ENCODE data around the gene TOMM22.

Gene TOMM22

DNA sequence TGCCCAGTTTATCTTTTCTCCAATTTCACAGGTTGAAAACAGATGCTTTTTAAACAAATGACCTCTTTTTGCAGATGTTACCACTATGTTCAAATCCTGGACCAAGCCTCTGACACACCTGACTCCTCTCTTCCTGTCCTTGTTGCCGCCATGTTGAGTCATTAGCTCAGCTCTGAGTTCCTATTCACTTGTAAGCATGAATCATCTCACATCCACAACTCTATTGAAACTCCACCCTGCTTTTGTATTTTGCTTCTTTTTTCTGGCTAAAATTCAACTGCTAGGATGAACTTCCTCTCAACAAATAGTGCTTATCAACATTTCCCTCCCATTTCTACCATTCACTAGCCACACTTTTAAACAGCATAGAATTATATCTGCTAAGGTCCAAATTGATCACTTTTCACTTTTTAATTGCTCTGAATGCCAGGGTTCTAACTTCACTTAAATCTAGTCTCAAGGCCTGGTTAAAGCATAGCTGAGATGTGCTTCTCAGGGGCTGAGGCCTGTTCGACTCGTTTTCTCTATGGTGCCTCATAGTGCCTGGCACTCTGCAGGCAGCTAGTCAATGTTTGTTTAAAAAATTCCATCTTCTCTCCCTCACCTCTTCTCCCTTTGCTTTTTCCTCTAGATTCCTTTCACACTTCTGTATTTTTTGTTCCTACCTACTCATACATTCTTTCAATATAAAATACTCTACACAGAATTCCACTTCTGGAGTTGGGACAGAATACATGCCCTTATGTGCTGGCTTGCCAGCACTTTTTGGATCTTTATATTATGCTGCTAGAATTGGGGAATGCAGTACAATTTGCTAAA, 15.1 kb downstream of the TOMM22 start:
- DNase-seq, result no peak

GRCh38 chr22:38697425-38698089, 15.8 kb downstream of the TOMM22 start:
- DNase-seq, result no peak

DNA sequence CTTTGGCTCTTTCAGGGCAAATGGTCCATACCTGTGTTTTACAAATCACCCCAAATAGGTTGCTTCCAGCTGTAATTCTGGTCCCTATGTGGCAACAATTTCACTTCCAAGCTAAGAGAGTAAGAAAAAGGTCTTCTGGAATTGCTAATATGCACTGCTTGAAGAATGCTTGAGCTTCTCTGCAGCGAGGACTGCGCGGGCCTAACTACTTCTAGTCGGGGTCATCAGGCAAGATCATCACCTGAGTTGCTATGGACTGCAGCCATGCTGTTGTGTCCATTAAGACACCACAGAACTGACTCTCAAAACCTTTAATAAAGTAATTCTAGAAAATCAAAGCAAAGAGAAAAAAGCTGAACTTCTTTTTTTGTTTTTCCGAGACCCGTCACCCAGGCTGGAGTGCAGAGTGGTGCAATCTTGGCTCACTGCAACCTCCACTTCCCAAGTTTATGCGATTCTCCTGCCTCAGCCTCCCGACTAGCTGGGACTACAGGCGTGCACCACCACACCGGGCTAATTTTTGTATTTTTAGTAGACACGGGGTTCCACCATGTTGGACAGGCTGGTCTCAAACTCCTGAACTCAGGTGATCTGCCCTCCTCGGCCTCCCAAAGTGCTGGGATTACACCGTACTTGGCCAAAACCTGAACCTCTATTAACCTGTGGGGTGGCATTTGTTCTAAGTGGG, 16.8 kb downstream of the TOMM22 start:
- no peak for DNase-seq

- no peak for DNase-seq
Measured at GRCh38 chr22:38699143-38699542, 17.4 kb downstream of the TOMM22 start.

GRCh38 chr22:38699784-38700183, 18.0 kb downstream of the TOMM22 start:
- no peak for DNase-seq

- no peak for DNase-seq
Measured at GRCh38 chr22:38700270-38700788, 18.6 kb downstream of the TOMM22 start.

- DNase-seq, result peak; percentile 44
Measured at GRCh38 chr22:38700789-38701628, 19.3 kb downstream of the TOMM22 start, which contains the start of gene JOSD1. TSS of gene JOSD1 (minus strand) at chr22:38700943. CDS start at chr22:38699987, 956 bp downstream.

DNA sequence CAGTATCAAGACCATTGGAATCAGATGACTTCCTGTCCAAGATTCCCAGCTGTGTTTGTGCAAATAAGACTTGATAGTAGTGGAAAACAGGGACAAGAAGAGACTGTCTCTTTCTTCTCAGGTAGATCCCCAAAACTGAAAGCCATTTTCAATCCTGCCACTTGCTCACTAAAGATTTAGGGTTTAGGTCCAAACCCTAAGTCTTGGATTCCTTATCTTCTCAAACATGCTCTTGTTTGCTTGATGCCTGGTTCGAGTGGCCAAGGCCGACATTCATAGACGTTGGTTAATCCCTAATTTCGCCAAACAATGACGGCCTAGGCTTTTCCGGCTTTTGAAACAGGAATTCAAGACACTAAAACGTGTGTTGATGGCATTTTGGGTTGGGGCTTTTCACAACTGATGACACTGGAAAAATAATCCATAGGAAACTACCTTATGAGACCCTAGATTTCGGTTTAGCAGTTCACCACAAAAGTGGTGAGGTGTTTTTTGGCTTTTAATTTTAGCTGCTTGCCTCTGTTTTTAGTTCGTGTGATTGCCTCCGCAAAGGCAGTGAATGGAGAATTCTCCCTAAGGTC, 23.0 kb downstream of the TOMM22 start:
- no peak for DNase-seq

GRCh38 chr22:38705235-38706100, 23.7 kb downstream of the TOMM22 start, which contains the start of gene GTPBP1:
TSS of gene GTPBP1 (plus strand) at chr22:38705944. CDS start at chr22:38705956, 12 bp downstream.
- peak; percentile 97 for DNase-seq

DNA sequence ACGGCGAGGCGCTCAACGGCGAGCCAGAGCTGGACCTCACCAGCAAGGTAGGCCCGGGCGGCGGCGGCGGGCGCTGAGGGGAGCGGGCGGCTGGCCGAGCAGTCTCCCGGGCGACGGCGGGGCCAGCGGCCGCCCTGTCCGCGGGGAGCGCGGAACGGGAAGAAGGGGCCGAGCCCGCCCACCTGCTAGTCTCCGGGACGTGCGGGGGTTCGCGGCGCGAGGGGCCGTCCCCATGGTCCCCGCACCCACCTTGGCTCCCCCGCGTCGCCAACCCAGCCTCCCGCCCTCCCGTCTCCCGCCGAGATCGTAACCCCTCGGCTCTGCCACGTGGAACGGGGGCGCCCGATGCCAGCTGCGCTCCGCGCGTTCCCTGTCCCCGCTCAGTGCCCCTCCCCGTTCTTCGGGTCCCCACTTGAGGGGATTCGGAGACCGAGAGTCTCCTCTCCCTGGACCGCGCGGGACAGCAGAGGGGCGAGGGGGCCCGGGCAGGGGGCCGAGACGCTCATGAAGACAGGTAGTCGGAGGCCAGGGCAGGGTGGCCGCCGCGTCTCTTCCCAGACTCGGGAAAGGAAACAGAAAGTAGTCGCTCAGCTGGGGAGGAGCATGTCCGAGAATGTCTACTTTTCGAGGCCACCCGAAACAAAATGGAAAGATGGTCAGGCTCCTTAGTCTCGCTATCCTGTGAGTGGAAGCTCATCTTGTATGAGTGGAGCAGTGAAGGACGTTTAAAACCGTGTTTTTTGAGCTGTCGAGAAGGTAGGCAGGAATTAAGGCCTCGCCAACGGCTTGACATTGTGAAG, 24.5 kb downstream of the TOMM22 start:
- DNase-seq, result no peak

- DNase-seq, result no peak
Measured at GRCh38 chr22:38706901-38707195, 25.1 kb downstream of the TOMM22 start.

- DNase-seq, result no peak
Measured at GRCh38 chr22:38707346-38707745, 25.6 kb downstream of the TOMM22 start.

GRCh38 chr22:38707984-38708383, 26.2 kb downstream of the TOMM22 start:
- DNase-seq, result no peak

DNA sequence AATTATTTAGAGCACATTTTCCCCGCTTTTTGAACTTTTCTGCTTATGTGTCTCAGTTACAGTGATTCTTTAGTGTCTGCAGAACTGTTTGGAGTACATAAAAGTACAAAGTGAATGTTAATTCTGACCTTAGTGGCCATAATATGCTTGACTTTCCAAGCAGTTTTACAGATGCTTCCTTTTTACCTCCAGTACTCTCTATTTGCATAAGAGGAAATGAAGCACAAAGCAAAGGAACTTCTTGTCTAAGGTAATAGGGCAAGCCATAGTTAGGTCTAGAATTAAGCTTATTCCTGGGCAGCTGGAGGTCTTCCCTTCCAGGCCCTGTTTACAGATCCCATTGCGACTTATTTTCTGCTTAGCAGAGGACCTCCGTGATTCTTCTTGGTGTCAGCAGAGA, 27.5 kb downstream of the TOMM22 start:
- no peak for DNase-seq

DNA sequence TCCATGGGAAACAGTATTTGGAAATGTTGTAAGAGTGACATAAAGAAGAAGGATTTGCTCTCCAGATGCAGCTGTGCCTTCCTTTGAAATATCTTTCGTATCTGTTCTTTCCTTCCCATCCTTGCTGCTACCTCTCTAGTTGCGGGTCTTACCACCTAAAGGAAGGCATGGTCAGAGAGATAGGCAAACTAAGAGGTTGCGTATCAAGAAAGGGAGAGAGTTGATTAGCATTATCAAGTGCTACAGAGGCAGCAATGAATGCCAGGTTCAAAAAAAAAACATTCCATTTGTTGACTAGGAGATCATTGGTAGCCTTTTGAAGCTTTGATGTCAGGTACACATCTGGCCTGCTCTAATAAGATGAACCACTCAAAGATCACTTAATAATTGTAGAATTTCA, 28.6 kb downstream of the TOMM22 start:
- DNase-seq, result no peak

GRCh38 chr22:38710866-38711265, 29.1 kb downstream of the TOMM22 start:
- DNase-seq, result no peak

GRCh38 chr22:38712486-38713207, 30.9 kb downstream of the TOMM22 start:
- DNase-seq, result no peak

DNA sequence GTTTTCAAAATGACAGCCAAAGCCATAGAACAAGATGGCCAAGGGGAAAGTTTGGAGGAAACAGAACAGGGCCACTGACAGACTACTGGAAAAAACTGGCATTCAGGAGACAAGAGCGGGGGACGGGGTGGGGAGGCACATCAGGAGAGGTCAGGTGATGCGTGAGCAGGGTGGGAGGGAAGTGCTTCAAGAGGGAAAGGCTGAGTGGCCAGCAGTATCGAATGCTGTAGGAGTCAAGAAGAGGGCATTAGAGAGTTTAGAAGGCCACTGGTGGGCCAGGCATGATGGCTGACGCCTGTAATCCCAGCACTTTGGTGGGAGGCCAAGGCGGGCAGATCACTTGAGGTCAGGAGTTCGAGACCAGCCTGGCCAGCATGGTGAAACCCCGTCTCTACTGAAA, 32.2 kb downstream of the TOMM22 start:
- DNase-seq, result no peak

- peak; percentile 42 for DNase-seq
Measured at GRCh38 chr22:38715176-38715764, 33.5 kb downstream of the TOMM22 start.
